Ecto neural progenitor cell (in vitro differentiated cells): ENCODE measurements around the gene PPM1F.

Experiments
- DNase-seq: peaks from one replicate; pipeline ENCODE4 v3.0.0-alpha.2; 2018; ENCODE audit warnings: low spot score

The PPM1F gene

DNA sequence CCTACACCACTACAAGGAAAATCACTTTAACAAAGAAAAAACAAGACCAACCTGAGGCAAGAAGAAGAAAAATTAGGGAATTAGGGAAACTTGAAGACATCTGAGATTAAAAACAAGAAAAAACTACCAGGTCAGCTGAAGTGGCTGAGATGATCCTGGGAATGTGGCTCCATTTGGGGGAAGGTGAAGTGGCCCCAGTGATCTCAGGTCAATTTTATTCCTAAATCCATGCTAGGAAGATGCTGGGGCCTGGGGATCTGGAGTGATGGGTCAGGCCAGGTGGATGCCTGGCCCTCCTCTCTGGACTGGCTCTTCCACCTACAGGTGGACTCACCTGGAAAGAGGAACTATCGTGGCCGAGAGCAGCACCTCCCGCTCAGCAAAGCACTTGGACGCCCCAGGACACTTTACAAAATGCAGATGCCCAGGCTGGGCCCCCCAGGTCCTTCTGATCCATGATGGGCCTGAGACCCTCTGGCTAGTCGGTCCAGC lies 23.3 kb upstream of the PPM1F start:
- DNase-seq: no peak

DNA sequence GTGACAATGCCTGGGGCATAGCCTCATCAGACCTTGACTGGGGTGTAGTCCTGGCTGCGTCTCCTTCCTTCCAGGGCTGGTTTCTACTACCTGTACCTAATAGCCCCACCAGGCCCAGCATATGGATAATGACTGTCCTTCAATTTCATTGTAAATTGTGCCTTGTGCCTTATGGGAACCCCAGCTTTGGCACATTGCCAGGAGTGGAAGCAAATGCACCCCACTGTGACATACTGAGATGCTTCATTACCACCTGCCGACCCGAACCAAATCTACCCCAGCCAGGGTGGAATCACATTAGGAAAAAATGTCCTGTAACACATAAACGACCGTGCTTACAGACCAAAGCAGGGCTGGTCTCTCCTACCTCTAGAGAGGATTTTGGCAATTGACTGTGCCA lies 22.6 kb upstream of the PPM1F start:
- no peak for DNase-seq

DNA sequence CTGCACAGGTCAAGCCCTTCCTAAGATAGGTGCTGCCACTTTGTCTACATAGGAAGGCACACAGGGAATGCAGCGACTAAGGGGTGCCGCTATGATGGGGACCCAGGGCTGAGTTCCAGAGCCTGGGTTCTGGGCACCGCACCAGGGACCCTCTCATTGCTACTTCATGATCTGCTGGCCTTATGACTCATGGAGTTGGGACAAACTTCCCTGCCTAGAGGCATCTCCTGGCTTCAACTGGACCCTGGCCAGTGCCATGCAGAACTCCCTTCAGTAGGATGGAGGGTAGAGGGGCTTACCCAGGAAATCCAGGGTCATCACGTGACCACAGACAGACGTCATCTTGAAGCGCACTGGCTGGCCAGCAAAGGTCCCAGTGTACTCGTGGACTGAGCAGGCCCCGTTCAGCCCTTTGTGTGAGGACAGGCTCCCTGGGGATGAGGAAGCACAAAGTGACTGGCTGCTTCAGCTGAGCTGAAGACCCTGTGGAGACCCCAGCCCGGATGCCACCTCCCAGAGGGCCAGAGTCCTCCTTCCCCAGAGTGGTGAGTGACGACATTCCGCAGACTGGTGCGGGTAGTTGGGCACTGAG lies 21.5 kb upstream of the PPM1F start:
- no peak for DNase-seq

DNA sequence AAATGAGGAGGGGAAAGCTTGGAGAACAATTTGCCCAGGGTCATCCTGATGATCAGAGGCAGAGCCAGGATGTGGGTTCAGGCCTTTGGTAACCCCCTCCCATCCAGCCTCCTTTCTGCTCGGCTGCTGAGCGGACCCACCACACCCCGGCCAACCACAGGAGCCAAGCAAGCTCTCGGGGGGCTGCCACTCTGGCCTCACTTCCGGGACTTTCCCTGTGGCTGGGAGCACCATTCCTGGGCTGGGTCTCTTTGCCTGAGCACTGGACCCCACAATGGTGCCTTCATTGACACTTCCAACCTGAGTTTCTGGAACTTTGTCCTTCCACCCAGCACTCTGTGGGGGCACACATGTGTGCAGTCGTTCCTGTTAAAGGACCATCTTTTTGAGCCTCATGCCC lies 20.2 kb upstream of the PPM1F start:
- no peak for DNase-seq

DNA sequence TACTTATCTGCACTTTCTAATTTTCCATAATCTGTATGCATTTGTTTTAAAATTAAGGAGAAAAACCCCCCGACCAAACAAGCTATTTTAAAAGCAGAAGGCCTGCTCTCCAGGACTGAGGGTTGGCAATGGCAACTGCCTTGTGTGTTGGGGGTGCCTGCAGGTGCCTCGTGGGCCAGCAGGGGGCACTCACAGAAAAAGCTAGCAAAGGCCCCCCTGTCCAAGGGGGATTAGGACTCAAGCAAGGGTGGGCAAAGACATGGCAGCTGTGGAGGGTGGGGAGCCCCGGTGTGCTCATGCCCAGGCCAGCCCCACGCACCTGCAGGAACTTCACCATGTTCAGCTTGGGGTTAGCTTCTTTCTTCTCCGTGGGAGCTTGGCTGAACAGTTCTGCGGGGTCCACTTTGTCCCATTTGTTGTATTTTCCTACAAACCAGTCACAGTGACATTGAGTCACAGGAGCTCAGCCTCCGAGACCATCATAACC lies 19.7 kb upstream of the PPM1F start:
- DNase-seq: peak; percentile 75

DNA sequence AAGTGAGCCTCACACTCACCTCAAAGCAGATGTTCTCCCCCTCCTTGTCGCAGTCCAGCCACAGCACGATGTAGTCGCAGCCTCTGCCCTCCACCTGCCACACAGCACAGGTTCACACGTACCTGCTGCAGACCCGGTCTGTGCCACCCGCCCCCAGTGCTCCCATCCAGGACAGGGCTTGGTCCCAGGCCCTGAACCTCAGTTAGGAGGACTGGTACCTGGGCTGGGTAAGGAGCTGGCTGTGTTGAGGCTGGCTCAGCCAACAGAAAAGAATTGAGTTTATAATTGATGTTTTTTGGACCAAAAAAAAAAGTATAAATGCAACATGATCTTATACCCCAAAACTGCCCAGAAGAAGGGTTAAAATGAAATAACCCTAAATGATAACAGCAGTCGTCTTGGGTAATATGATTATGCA lies 19.2 kb upstream of the PPM1F start:
- DNase-seq: no peak

DNA sequence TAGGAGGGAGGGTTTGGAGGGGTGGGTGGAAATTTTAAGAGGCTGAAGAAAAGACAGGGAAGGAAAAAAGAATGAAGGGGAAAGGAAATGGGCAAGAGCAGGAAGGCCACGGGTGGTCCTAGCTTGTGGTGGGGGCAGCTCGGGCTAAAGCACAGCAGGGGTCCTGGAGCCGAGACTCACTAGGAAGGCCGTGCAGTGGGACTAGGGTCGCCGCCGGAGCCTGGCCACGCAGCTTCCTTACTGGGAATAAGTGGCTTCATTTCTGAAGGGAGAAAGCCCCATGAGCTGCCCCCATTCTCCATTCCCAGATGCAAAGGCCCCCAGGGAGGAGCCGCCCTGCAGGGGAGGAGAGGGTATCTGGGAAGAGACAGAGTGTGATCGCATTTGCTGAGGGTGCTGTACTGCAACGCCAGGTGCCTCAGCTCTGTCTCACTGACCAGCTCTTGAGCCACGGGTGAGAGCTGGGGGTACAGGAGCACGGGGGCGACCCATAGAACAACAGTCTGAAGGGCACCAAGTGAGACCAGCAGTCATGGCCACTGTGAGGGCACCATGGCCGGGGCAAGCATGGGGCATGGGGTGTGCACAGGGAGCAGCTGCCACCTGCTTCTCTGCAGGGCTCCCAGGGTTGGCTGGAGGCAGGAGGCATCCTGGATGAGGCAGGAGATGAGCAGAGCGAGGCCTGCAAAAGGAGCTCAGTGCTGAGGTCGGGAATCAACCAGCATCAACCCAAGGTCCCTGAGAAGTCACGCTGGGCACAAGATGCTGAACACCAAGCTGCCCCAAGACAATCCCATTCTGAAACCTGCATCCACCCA lies 18.4 kb upstream of the PPM1F start:
- DNase-seq: no peak

DNA sequence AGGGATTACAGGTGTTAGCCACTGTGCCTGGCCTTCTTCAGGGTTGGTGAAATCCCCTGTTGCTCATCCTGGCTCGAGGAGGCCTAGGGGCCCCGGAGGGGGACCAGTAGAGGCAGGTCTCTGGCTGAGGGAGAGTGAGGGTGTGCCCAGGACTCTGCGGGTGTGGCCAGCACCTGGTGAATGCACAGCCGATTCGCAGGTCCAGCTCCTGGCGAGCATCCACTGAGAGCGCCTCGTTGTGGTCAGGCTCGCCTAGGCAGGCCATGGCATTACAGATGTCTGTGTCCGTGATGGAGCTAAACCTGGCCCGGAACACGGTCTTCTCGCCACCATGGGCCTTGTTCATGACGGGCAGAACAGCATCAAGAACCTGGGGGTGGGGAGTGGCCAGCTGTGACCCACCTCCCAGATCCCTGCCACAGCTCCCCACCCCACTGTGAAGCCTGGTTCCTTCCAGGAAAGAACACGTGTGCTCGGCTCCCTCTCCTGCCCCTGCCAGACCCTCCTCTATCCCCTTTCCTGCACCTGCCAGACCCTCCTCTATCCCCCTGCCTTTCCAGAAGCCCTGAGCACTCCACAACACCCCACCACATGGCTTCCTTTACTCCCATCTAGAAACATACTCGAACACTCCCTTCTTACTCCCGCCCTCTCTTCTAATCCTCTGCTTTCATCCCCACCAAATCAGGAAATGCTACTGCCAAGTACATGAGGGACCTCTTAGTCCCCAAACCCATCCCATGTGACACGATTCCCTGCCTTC lies 17.6 kb upstream of the PPM1F start:
- DNase-seq: no peak

DNA sequence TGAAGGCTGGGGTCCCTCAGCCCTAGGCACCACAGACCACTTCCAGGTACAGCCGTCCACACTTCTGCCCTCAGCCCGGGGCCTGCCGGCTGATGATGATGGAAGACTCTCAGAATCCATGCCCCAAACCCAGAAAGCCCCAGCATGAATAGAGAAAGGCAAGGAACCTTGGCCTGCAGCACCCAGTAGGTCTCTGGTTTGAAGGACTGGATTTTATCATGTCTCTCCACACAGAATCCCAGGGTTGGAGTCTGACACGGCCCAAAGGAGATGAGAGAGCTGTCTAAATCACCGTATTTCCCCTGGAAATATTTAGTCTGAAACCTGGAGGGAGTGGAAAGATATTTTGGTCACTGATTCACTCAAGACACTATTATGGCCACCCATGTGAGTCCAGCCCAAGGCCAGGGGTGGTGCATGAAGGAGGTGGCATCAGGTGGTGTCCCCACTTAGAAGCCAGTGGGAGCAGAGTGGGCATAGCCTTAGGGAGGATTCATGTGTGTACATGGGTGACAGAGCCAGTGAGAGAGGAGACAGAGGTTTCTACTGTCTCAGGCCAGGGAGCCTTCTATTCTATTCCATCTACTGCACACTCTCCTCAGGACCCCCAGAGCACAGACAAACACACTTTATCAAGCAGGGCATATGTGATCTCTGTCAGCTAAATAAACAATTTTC lies 15.9 kb upstream of the PPM1F start:
- no peak for DNase-seq

DNA sequence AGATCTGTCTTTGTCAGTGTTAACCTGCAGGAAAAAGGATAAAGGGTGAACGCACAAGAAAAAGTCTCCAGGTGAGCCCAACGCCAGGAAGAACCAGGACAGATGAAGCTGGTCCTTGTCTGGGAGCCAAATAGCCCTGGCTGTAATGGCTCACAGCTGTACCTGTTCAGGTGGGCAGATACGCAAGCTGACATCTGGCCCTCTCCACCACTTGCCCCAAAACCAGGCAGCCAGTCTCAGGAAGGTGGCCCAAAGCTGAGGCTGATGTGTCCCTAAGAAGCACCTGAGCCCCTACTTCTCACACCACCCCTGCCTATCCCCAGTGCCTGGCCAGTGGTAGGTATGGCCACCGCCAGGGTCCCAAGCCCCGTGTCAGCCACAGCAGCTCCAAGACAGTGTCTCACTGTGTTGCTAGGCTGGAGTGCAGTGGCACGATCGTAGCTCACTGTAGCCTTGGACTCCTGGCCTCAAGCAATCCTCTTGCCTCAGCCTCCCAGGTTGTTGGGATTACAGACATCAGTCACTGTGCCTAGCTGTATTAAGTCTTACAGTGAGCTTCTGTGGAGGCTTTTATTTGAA lies 15.1 kb upstream of the PPM1F start:
- DNase-seq: no peak

DNA sequence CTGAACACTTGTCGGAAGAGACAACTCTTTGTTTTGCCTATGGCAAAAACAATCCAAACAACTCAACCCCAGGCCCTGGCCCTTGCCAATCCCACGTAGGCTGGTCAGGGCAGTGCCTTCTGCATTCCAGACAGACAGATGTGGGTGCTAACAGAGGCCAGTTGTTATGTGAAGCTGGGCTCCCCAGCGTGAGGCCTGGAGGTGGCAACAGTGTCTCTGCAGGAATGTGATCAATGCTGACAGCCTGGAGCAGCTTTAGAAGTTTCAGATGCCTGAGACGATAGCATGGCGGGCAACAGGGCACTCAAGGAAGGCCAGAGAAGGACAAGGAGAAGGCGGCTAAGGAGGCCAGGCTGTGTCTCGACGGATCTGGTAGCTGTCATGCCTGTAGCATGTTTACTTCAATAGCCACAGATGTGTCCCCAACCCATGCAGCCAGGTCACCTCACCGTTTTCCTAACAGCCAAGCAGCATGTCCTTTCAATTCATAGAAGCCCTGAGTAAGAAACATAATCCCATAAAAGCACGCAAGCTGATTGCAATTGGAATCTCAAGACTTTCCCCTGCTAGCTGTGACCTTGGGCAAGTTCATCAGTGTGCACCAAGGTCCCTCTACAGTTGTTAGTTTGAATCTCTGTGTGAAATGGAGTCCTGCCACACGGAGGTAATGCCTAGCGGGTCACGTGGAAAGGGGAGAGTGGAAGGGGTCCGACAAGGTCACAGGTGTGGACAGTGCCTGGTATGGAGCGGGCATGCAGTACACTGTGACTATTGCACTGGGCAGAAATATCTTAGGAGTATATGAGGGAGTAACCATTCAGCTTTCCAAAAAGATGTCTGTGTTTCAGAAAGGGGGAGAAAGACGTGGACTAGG lies 14.2 kb upstream of the PPM1F start:
- no peak for DNase-seq

DNA sequence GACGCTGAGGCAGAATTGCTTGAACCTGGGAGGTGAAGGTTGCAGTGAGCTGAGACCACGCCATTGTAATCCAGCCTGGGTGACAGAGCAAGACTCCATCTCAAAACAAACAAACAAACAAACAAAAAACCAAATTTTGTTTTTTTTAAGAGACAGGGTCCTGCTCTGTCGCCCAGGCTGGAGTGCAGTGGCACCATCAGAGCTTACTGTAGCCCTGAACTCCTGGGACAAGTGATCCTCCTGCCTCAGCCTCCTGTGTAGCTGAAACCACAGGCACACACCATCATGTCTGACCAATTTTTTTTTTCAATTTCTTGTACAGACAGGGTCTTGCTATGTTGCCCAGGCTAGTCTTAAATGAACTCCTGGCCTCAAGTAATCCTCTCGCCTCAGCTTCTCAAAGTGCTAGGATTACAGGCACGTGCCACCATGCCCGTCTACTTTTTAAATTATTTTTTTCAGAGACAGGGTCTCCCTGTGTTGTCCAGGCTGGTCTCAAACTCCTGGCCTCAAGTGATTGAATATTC lies 13.2 kb upstream of the PPM1F start:
- no peak for DNase-seq

DNA sequence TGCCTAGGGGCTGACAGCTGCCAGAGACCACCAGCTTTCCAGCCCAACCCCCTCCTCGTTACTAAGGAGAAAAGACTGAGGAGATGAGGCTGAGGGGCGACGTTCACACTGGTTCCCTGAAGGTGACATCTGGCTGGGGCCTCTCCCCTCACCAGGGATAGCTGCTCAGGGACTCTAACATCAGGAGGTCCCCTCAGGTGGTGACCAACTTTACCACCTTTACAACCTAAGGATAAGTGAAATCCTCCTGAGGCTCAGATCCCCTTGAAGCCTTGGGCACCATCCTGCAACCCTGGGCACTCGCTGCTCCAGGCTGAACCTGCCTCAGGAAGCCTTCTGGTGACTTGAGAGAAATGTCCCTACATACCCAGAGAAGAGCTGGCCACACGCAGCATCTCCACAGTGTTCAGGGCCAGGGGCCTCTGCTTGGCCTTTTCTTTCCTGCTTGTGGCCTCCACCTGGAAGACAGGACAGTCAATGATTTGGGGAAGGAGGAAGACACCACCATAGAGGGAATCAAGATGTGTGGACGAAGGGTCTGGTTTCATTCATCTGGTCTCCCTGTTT lies 12.4 kb upstream of the PPM1F start:
- DNase-seq: no peak

DNA sequence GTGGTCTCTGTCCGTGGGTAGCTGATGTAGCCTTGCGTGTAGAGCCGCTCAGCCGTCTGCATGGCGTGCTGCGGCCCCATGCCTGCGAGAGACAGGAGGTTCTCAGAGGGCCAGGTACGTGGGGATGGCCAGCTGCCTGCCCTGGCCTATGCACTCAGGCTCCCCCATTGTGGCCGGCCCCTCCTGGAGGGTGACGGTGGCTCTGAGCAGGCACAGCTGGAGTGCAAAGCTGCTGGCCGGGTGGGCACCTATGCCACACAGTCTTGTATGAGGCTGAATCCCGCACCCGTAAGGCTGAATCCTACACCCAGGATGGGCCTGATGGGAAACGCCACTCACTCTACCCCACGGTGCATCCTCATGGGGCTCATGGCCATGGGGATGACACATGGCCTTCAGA lies 11.6 kb upstream of the PPM1F start:
- DNase-seq: no peak

DNA sequence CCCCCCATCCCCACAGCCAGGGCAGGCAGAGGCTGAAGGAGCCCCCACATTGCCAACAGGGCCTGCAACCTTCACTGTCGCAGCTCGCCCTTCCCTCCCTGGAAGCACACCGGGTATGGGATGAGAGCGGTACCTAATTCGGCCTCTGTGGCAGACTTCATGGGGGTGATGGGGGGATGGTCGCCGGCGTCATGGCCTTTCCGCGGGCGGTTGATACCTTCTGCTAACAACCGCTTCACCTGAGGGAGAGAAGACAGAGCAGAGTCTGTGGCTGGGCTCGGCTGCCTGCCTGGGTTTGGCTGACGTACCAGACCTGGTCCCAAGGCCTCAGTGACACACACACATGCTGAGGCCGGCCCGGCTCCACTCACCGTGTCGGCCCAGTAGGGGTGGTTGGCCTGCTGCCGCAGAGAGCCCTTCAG lies 11.2 kb upstream of the PPM1F start:
- no peak for DNase-seq

DNA sequence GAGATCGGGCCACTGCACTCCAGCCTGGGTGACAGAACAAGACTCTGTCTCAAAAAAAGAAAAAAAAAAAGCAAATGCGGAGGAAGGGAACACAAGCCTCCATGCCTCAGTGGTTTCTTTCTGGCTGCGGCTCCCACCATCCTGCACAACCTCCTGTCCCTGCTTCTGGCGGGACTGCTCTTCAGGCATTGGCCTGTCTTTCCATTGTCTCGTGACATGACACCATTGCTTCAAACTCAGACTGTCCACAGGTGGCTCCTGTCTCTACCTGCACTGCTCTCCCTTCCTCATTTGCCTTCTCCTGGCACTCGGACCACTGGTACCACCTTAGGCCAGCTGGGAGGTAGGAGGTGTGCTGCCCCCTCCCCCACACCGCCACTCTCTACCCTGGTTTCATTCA lies 10.6 kb upstream of the PPM1F start:
- no peak for DNase-seq

DNA sequence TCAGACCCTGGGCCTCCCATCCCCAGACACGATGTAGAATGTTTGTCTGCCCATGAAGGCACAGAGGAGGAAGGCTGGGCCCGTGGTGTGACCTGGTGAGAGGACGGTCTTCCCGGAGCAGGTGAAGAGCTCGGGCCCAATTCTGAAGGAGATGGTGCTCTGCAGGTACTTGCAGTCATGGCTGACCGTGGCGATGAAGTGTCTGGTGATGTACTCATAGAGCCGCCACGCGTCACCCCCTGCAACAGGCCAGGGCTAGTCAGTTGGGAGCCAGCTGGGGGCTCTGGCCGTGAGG lies 10.0 kb upstream of the PPM1F start:
- DNase-seq: no peak

DNA sequence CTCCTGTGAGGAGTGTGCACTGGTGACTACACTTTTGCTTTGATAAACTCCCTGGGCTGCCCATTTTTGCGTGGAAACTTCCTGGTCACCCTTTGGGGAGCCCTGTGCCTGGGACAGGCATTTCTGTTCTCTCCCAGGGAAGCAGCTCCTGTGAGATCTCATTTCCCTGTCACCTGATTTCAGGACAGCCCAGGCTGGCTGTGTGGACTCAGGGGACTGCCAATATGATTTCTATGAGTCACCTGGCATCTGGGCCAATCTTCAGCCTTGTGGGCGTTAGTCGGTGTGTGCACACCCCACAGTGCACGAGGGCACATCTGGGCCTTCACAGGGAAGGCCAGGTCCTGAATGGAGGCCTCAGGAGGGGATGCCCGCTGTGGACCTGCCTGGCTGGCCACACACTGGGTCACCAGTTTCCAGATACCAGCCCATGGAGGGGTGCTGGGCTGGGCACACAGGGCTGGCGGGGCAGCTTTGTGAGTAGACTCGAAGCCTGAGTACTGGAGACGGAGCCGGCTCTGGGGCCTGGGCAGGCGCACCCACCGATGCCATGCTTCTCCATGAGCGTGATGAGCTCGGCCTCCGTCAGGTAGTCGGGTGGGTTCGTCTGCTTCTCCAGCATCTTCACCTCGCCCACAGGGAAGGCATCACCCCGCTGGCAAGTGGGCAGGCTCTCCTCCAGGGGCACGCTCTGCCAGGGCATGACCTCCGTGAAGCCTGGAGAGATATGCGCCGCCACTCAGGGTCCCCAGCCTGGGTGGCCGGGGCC lies 9.4 kb upstream of the PPM1F start:
- no peak for DNase-seq

DNA sequence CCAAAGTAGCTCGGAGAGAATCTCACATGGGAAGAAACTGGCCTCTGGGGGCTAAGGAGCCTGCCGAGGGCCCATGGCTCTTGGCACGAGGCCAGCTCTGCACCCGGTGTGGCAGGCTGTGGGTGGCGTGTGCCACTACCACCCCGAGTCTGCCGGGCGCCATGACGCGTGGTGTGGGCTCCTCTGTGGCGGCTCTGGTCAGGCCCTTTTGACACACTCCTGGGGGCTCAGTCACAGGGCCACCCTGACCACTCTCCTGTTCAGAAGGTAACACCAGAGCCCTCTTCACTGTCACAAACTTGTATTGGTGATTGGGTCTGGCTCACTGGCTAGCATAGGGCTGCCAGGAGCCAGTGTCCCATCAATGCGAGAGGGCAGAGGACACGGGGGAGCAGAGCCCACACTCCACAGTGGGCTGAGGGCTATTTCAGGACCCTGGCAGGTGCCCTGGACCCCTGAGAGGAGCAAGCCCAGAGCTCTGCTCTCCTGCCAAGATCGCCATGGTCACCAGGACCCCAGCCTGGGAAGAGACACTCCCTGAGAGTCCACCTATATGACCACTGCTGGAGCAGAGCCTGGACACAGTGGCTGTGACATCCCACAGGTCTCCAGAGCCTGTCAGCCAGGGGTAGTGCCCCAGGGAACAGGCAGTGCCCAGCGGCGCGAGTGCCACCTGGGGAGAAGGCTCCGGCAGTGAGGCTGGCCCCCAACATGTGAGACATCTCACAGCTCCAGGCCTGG lies 8.6 kb upstream of the PPM1F start:
- no peak for DNase-seq
